Prostate gland (tissue), 2 donors: ENCODE measurements around the gene SOX5. TPM values are rescaled to one million over a fixed set of nuclear protein-coding genes. Genes with fewer than 3 reads are reported as not detected.

Experiments
- DNase-seq: peaks from one replicate; pipeline ENCODE4 v3.0.0-alpha.2; 2019; ENCODE audit warnings: low spot score
- H3K27ac ChIP-seq, 2 donors: fragments of 200-600 bp; sonication (generic); 2 replicates each; pipeline ENCODE4 v1.5.1; 2017 to 2019
- H3K27me3 ChIP-seq: fragments of 200-600 bp; sonication (generic); replicated peaks from 2 replicates; pipeline ENCODE4 v1.5.1; 2019; ENCODE audit not compliant: insufficient read depth
- H3K36me3 ChIP-seq, 2 donors: fragments of 200-600 bp; sonication (generic); 1 replicate in 1 of 2; 2 replicates in 1 of 2; pipeline versions ENCODE4 v1.5.1 to v1.8.1; 2017 to 2019
- H3K4me1 ChIP-seq: fragments of 200-600 bp; sonication (generic); replicated peaks from 2 replicates; pipeline ENCODE4 v1.5.1; 2019
- H3K4me3 ChIP-seq, 2 donors: fragments of 200-600 bp; sonication (generic); 2 replicates each; pipeline ENCODE4 v1.5.1; 2017 to 2019
- H3K9me3 ChIP-seq: fragments of 200-600 bp; sonication (generic); 2 replicates; pipeline ENCODE4 v1.5.1; 2017
- POLR2A ChIP-seq: fragments of 450-650 bp; IDR thresholded peaks from one replicate; pipeline ENCODE4 v1.6.1; 2016; ENCODE audit warnings: antibody characterized with exemption, mild to moderate bottlenecking
- POLR2AphosphoS5 ChIP-seq: sonication (generic); formaldehyde crosslinking; IDR thresholded peaks from one replicate; pipeline ENCODE4 v1.6.1; 2017; ENCODE audit warnings: antibody characterized with exemption
- WGBS: methylation state at CpG from one replicate; pipeline ENCODE4 v1.1.5; 2018; 5-methylcytosine and 5-hydroxymethylcytosine counted together
- intact Hi-C: fragments of 100-400 bp; cut with DNase I; formaldehyde crosslinking; loops from one replicate; pipeline ENCODE4 v1.14.2; 2022
- total RNA-seq, 2 donors: library from RNA; depleted of rRNA; stranded (reverse); fragments of >200 nt; gene quantifications; one replicate each; pipeline ENCODE4 v1.1.0, GENCODE V29; 2016
- TF ChIP-seq, protein P1 (sequence below), 4 experiments: fragments of 200-600 bp in 2 of 4; fragments of 450-650 bp in 2 of 4; sonication (generic) in 2 of 4; IDR thresholded peaks; 1 replicate in 3 of 4; 2 replicates in 1 of 4; pipeline ENCODE4 v1.5.1; 2016 to 2019; ENCODE audit warnings: antibody characterized with exemption in 4 of 4, mild to moderate bottlenecking in 2 of 4, moderate library complexity in 2 of 4

The SOX5 gene
- total RNA-seq, 2 donors from 2014 or later, result 3.7 to 7.8 TPM

DNA sequence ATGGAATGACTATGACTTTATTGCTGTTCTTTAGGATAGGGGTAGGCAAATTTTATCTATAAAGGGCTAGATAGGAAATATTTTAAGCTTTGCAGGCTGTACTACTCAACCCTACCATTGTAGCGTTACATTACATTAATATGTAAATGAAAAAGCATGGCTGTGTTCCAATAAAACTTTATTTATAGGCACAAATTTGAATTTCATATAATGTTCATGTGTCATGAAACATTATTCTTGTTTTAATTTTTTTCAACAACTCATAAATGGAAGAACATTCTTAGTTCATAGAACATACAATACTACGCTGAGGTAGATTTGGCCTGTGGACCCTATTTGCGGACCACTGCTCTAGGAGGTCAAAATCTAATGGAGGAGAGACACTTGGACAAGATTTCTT is 133.7 kb downstream of the SOX5 start:
- no peak for TF ChIP-seq POLR2AphosphoS5
- TF ChIP-seq, protein P1, sequence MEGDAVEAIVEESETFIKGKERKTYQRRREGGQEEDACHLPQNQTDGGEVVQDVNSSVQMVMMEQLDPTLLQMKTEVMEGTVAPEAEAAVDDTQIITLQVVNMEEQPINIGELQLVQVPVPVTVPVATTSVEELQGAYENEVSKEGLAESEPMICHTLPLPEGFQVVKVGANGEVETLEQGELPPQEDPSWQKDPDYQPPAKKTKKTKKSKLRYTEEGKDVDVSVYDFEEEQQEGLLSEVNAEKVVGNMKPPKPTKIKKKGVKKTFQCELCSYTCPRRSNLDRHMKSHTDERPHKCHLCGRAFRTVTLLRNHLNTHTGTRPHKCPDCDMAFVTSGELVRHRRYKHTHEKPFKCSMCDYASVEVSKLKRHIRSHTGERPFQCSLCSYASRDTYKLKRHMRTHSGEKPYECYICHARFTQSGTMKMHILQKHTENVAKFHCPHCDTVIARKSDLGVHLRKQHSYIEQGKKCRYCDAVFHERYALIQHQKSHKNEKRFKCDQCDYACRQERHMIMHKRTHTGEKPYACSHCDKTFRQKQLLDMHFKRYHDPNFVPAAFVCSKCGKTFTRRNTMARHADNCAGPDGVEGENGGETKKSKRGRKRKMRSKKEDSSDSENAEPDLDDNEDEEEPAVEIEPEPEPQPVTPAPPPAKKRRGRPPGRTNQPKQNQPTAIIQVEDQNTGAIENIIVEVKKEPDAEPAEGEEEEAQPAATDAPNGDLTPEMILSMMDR (IDR thresholded peaks at IDR 0.05), result no peak
- no peak for TF ChIP-seq POLR2A
- DNase-seq, result no peak
- Histone ChIP-seq H3K4me1 (no peaks in the 10 kb centered on the region), H3K36me3 (no peaks in the 10 kb centered on the region), H3K4me3 (no peak overlapping the region), H3K27me3 (no peaks in the 10 kb centered on the region), H3K27ac (no peak overlapping the region), H3K9me3 (no peaks in the 10 kb centered on the region)
- WGBS, result 95% methylated on average over 3 of the region's 3 CpGs
- intact Hi-C loops, result no loop called here

DNA sequence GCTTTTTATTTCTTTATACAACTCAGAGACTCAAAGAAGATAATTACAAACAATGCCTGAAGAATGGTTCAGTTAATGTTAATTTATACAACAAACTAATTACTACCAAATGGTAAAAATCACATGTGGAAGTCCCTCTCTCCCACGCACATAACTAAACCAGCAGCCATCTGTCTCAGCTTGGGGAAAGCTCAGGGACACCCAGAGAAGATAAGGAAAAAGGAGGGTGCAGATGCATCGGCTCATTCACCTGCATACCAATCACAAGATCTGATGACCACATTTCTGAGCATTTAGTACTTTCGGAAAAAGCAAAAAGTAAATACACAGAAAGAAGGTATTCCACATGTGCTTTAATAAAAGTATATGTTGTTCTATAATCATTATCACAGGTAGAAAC is 136.3 kb downstream of the SOX5 start:
- Histone ChIP-seq H3K27me3 (no peaks in the 10 kb centered on the region), H3K4me1 (no peaks in the 10 kb centered on the region), H3K27ac (no peak overlapping the region), H3K9me3 (no peaks in the 10 kb centered on the region), H3K4me3 (no peak overlapping the region), H3K36me3 (no peaks in the 10 kb centered on the region)
- DNase-seq, result no peak
- intact Hi-C loops, result no loop called here
- TF ChIP-seq, protein P1 (IDR thresholded peaks at IDR 0.05), result no peak
- TF ChIP-seq POLR2A, result no peak
- no peak for TF ChIP-seq POLR2AphosphoS5
- WGBS, result 94% methylated on average over 3 of the region's 3 CpGs

DNA sequence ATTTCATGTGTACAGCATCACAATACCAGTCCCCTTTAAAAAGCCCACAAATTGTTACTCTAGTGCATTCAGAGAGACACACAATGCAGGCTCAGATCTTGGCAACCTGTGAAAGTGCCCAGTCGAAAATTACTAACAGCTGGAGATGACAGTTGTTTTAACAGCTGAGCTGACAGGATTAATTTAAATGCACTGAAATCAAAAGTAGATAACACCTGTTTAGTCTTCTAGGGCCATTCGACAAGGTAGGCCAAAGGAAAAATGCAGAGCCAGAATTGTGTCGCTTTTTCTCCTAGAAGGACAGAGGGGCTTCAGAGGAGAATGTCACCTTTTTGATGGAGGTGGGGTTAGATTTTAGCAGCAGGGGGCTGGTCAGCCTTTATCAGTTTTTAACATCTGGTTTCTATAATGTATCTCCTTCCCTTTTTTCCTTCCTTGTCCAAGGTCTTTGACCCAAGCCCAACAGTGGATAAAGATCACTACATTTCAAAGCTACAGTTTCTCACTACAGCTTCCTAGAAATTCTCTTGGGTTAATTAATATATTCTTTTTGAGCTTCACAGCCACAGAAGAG is 139.1 kb downstream of the SOX5 start:
- no peak overlapping the region for H3K4me3 ChIP-seq
- H3K4me1 ChIP-seq, result no peaks in the 10 kb centered on the region
- no peak for DNase-seq
- intact Hi-C loops, result no loop called here
- H3K9me3 ChIP-seq, result no peaks in the 10 kb centered on the region
- 78% methylated on average over 3 of the region's 3 CpGs for WGBS
- no peaks in the 10 kb centered on the region for H3K36me3 ChIP-seq
- H3K27ac ChIP-seq, result no peak overlapping the region
- H3K27me3 ChIP-seq, result no peaks in the 10 kb centered on the region
- TF ChIP-seq, protein P1 (IDR thresholded peaks at IDR 0.05), result no peak
- TF ChIP-seq POLR2AphosphoS5 (no peak), POLR2A (no peak)

DNA sequence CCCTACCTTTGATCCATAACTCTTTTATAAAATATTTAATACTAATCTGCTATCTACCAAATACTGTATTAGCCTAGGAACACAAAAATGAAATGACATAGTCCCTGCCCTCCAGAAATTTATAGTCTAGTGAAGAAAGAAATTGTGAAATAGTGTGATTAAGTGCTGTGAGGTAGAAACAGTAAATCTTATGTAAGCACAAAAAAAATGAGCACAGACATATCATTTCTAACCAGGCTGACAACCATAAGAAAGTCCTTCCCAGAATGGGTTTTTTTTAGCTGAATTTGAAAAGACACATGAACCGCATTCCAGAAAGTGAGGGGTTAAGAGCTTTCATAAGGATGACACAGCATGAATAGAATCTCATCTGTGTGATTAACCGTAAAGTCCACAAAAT is 145.9 kb downstream of the SOX5 start:
- DNase-seq, result no peak
- H3K27me3 ChIP-seq, result no peaks in the 10 kb centered on the region
- no peaks in the 10 kb centered on the region for H3K4me1 ChIP-seq
- no peak overlapping the region for H3K27ac ChIP-seq
- H3K9me3 ChIP-seq, result no peaks in the 10 kb centered on the region
- WGBS, result 91% methylated on average over 2 of the region's 2 CpGs
- TF ChIP-seq, protein P1 (IDR thresholded peaks at IDR 0.05), result no peak
- no peak for TF ChIP-seq POLR2AphosphoS5
- no peak for TF ChIP-seq POLR2A
- no peak overlapping the region for H3K4me3 ChIP-seq
- intact Hi-C loops, result no loop called here
- H3K36me3 ChIP-seq, result no peaks in the 10 kb centered on the region

DNA sequence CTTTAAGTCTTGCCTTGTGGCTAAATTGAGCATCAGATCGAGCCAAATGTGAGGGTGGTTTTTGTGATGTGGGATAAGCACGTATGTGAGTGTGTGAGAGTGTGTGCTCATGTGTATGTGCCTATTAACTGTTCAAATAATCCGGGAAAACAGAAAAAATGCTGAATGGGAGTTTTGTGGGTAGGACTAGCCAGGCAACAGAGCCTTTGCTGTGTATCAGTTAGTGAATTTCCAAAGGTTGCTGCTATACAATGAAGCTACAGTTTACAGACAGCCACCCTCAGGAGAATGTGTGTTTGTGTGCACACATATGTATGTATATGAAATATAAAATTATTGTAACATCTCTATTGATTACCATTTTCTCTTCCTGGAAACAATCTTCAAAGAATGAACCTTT is 154.0 kb downstream of the SOX5 start:
- no peaks in the 10 kb centered on the region for H3K36me3 ChIP-seq
- no peak overlapping the region for H3K4me3 ChIP-seq
- H3K4me1 ChIP-seq, result no peaks in the 10 kb centered on the region
- TF ChIP-seq, protein P1 (IDR thresholded peaks at IDR 0.05), result no peak
- TF ChIP-seq POLR2A (no peak), POLR2AphosphoS5 (no peak)
- no peaks in the 10 kb centered on the region for H3K27me3 ChIP-seq
- H3K9me3 ChIP-seq, result no peaks in the 10 kb centered on the region
- intact Hi-C loops, result no loop called here
- 40% methylated on average over 3 of the region's 3 CpGs for WGBS
- DNase-seq, result no peak
- no peak overlapping the region for H3K27ac ChIP-seq
